Mesenchymal stem cell (in vitro differentiated cells and primary cell): Measurements from ENCODE around the gene WDR93.

Experiments used
- DNase-seq: peaks from one replicate; pipeline ENCODE4 v3.0.0-alpha.2; 2013
- H2AFZ ChIP-seq: one replicate; pipeline ENCODE4 v1.6.1; 2013; ENCODE audit warnings: low read depth, mild to moderate bottlenecking, control low read depth, inconsistent platforms, low read length, moderate library complexity
- H2AK5ac ChIP-seq: 2 replicates; pipeline ENCODE4 v1.6.1; 2013; ENCODE audit warnings: low read length, moderate library complexity, mild to moderate bottlenecking, inconsistent platforms; ENCODE audit not compliant: severe bottlenecking
- H2BK120ac ChIP-seq: one replicate; pipeline ENCODE4 v1.6.1; 2013; ENCODE audit warnings: low read depth, mild to moderate bottlenecking, inconsistent platforms, low read length, moderate library complexity
- H2BK12ac ChIP-seq, 2 experiments: one replicate each; pipeline ENCODE4 v1.6.1; 2013; ENCODE audit warnings: inconsistent platforms in 2 of 2, low read length in 2 of 2, mild to moderate bottlenecking in 2 of 2, moderate library complexity in 2 of 2, control low read depth in 1 of 2
- H2BK15ac ChIP-seq: one replicate; pipeline ENCODE4 v1.6.1; 2013; ENCODE audit warnings: mild to moderate bottlenecking, low read depth, inconsistent platforms; ENCODE audit not compliant: poor library complexity, severe bottlenecking
- H2BK5ac ChIP-seq: 2 replicates; pipeline ENCODE4 v1.6.1; 2013; ENCODE audit warnings: low read depth, mild to moderate bottlenecking, low read length, control low read depth, inconsistent platforms; ENCODE audit not compliant: poor library complexity, severe bottlenecking
- H3K14ac ChIP-seq, 2 experiments: one replicate each; pipeline ENCODE4 v1.6.1; 2013; ENCODE audit warnings: inconsistent platforms in 2 of 2, low read length in 2 of 2, control low read depth in 1 of 2, mild to moderate bottlenecking in 1 of 2, moderate library complexity in 1 of 2
- H3K18ac ChIP-seq, 2 experiments: one replicate each; pipeline ENCODE4 v1.6.1; 2013; ENCODE audit warnings: inconsistent platforms in 2 of 2, low read length in 2 of 2, control low read depth in 1 of 2, low read depth in 1 of 2, mild to moderate bottlenecking in 1 of 2
- H3K23ac ChIP-seq, 2 experiments: one replicate each; pipeline ENCODE4 v1.6.1; 2013; ENCODE audit warnings: inconsistent platforms in 2 of 2, low read length in 2 of 2, mild to moderate bottlenecking in 2 of 2, moderate library complexity in 2 of 2, control low read depth in 1 of 2
- H3K27ac ChIP-seq: 2 replicates; pipeline ENCODE4 v1.5.1; 2013; ENCODE audit warnings: mild to moderate bottlenecking, moderate library complexity, low read length, control low read depth, inconsistent platforms; ENCODE audit not compliant: poor library complexity, severe bottlenecking
- H3K27me3 ChIP-seq, 2 experiments: 2 replicates each; pipeline versions ENCODE4 v1.6.1 to v1.7.0; 2013; ENCODE audit warnings: low read length in 2 of 2, mild to moderate bottlenecking in 2 of 2, moderate library complexity in 2 of 2, control low read depth in 1 of 2, inconsistent platforms in 1 of 2; ENCODE audit not compliant: control insufficient read depth in 1 of 2, insufficient read depth in 1 of 2
- H3K36me3 ChIP-seq, 2 experiments: 2 replicates each; pipeline versions ENCODE4 v1.6.1 to v1.7.0; 2013; ENCODE audit warnings: low read length in 2 of 2, control low read depth in 1 of 2, inconsistent platforms in 1 of 2, low read depth in 1 of 2, mild to moderate bottlenecking in 1 of 2; ENCODE audit not compliant: insufficient read depth in 2 of 2, control insufficient read depth in 1 of 2
- H3K4ac ChIP-seq, 2 experiments: one replicate each; pipeline ENCODE4 v1.6.1; 2013; ENCODE audit warnings: inconsistent platforms in 2 of 2, low read length in 2 of 2, mild to moderate bottlenecking in 2 of 2, moderate library complexity in 2 of 2, control low read depth in 1 of 2, low read depth in 1 of 2
- H3K4me1 ChIP-seq: 2 replicates; pipeline ENCODE4 v1.6.1; 2013; ENCODE audit warnings: low read depth, low read length, control low read depth; ENCODE audit not compliant: control insufficient read depth, insufficient read depth
- H3K4me2 ChIP-seq: 2 replicates; pipeline ENCODE4 v1.6.1; 2013; ENCODE audit warnings: low read length, mild to moderate bottlenecking, inconsistent platforms; ENCODE audit not compliant: poor library complexity, severe bottlenecking
- H3K4me3 ChIP-seq, 2 experiments: 2 replicates each; pipeline versions ENCODE4 v1.5.1 to v1.7.0; 2013; ENCODE audit warnings: low read length in 2 of 2, mild to moderate bottlenecking in 2 of 2, control low read depth in 1 of 2, low read depth in 1 of 2; ENCODE audit not compliant: insufficient read depth in 1 of 2
- H3K79me1 ChIP-seq: replicated peaks from 2 replicates; pipeline ENCODE4 v1.6.1; 2013; ENCODE audit warnings: mild to moderate bottlenecking, control low read depth, low read length, inconsistent platforms; ENCODE audit not compliant: poor library complexity, severe bottlenecking
- H3K9ac ChIP-seq: 2 replicates; pipeline ENCODE4 v1.7.0; 2013; ENCODE audit warnings: mild to moderate bottlenecking, low read length, moderate library complexity
- H3K9me3 ChIP-seq: 2 replicates; pipeline ENCODE4 v1.7.0; 2013; ENCODE audit warnings: mild to moderate bottlenecking, low read length; ENCODE audit not compliant: control insufficient read depth
- H4K8ac ChIP-seq: one replicate; pipeline ENCODE4 v1.6.1; 2013; ENCODE audit warnings: inconsistent platforms, mild to moderate bottlenecking, low read length, moderate library complexity
- H4K91ac ChIP-seq: one replicate; pipeline ENCODE4 v1.6.1; 2013; ENCODE audit warnings: mild to moderate bottlenecking, low read length, inconsistent platforms
- WGBS: methylation state at CpG from one replicate; pipeline ENCODE4 v1.1.7; 2013; ENCODE audit warnings: mixed read lengths; 5-methylcytosine and 5-hydroxymethylcytosine counted together

The WDR93 gene

DNA sequence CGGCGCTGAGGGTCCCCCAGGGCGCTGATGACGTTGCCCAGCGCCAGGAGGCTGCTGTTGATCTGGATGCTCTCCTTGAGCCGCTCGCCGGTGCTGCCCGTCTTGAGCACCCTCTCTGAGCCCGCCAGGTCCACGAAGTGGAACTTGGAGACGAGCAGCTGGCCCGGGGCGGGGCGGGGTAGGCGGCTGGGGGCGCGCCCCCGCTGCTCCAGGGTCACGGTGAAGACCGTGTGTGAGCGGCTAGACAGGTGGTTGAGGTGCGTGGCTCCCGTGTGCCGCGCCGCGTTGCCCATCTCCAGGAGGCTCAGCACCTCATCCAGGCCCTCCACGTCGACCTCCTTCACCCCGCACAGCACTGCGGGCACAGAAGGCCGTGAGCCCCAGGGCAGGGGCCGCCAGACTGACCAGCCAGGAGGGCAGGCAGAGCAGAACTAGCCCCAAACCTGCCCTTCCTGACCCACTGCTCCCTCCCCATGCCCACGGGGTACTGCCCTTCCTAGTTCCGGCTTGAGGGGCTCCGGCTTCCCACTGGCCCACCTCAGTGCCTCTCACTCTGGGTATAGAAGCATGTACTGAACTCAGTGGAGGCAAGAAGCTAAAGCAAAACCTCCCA is 41.5 kb upstream of the WDR93 start:
- Histone ChIP-seq H3K4me2 (no peak overlapping the region), H2BK15ac (no peak overlapping the region), H2AK5ac (no peak overlapping the region), H4K91ac (no peak overlapping the region), H2BK120ac (no peak overlapping the region), H4K8ac (no peak overlapping the region), H2BK12ac (no peak overlapping the region), H3K36me3 (peaks cover 42 to 61% of the 10 kb centered on the region in 2 experiments), H3K9me3 (no peaks in the 10 kb centered on the region), H3K18ac (no peak overlapping the region), H3K27me3 (no peaks in the 10 kb centered on the region), H3K79me1 (peaks cover 30% of the 10 kb centered on the region), H3K23ac (no peak overlapping the region), H3K4me3 (no peak overlapping the region), H3K4ac (no peak overlapping the region), H3K4me1 (peaks cover 4% of the 10 kb centered on the region), H3K14ac (no peak overlapping the region), H2BK5ac (no peak overlapping the region), H3K27ac (no peak overlapping the region), H3K9ac (no peak overlapping the region), H2AFZ (no peak overlapping the region)
- DNase-seq: no peak
- 96% methylated on average over 37 of the region's 37 CpGs for WGBS

DNA sequence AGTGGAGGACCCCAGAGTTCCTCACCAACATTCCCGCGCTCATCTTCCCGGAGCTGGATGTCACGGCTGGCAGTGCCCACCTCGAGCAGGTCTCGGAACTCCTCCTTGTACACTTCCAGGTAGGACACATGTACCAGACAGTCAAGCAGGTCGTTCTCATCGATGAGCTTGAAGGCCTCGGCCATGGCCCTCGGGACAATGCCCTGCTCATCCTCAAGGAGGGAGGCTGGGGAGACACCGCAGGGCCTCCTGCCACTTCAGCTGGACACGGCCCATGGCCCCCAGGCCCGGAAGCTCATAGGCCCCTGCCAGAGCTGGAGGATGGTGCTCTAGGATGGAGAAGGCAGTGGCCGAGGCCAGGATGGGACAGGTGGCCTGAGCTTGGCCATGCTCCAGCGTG is 40.9 kb upstream of the WDR93 start:
- H2BK120ac ChIP-seq: no peak overlapping the region
- no peak overlapping the region for H2AFZ ChIP-seq
- no peaks in the 10 kb centered on the region for H3K27me3 ChIP-seq
- no peak overlapping the region for H4K91ac ChIP-seq
- no peak overlapping the region for H3K4ac ChIP-seq
- H3K9me3 ChIP-seq: no peaks in the 10 kb centered on the region
- no peak overlapping the region for H4K8ac ChIP-seq
- no peak overlapping the region for H3K4me3 ChIP-seq
- no peak overlapping the region for H3K23ac ChIP-seq
- H3K79me1 ChIP-seq: peaks cover 31% of the 10 kb centered on the region
- H3K14ac ChIP-seq: no peak overlapping the region
- no peak overlapping the region for H2BK15ac ChIP-seq
- no peak overlapping the region for H3K9ac ChIP-seq
- WGBS: 98% methylated on average over 15 of the region's 15 CpGs
- no peak overlapping the region for H2BK12ac ChIP-seq
- H3K27ac ChIP-seq: no peak overlapping the region
- no peak overlapping the region for H3K18ac ChIP-seq
- H2BK5ac ChIP-seq: no peak overlapping the region
- no peak overlapping the region for H3K4me2 ChIP-seq
- no peak for DNase-seq
- H2AK5ac ChIP-seq: no peak overlapping the region
- peaks cover 8% of the 10 kb centered on the region for H3K4me1 ChIP-seq
- peaks cover 38 to 58% of the 10 kb centered on the region in 2 experiments for H3K36me3 ChIP-seq

DNA sequence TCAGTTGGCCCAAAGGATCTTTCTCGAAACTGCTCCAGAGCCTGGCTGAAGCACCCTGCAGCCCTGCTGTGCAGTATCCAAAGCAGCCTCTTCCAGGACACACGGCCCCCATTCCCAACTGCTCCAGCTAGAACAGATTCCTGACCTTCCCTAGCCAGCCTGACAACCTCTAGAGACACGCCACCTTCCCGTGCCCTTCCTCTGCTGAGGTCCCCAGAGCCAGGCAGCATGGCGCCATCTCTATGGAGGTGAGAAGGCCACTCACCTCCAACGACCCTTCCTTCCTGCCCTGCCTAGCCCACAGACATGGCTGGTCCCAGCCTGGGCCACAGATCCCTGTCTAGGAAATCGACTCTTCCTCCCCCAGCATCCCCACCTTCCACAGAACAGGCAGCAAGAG is 38.5 kb upstream of the WDR93 start:
- no peak overlapping the region for H2BK15ac ChIP-seq
- WGBS: 79% methylated on average over 7 of the region's 7 CpGs
- peaks cover 9% of the 10 kb centered on the region for H3K4me1 ChIP-seq
- H2BK120ac ChIP-seq: no peak overlapping the region
- no peak overlapping the region for H2AFZ ChIP-seq
- H3K18ac ChIP-seq: no peak overlapping the region
- H3K4ac ChIP-seq: no peak overlapping the region
- H2AK5ac ChIP-seq: no peak overlapping the region
- H4K91ac ChIP-seq: no peak overlapping the region
- no peak overlapping the region for H3K4me2 ChIP-seq
- H2BK5ac ChIP-seq: no peak overlapping the region
- no peak overlapping the region for H3K9ac ChIP-seq
- H3K23ac ChIP-seq: no peak overlapping the region
- no peak overlapping the region for H3K4me3 ChIP-seq
- H3K27me3 ChIP-seq: no peaks in the 10 kb centered on the region
- H2BK12ac ChIP-seq: no peak overlapping the region
- H3K9me3 ChIP-seq: no peaks in the 10 kb centered on the region
- H3K27ac ChIP-seq: no peak overlapping the region
- no peak overlapping the region for H3K14ac ChIP-seq
- no peak overlapping the region for H4K8ac ChIP-seq
- no peak for DNase-seq
- peaks cover 21 to 36% of the 10 kb centered on the region in 2 experiments for H3K36me3 ChIP-seq
- H3K79me1 ChIP-seq: peaks cover 29% of the 10 kb centered on the region

DNA sequence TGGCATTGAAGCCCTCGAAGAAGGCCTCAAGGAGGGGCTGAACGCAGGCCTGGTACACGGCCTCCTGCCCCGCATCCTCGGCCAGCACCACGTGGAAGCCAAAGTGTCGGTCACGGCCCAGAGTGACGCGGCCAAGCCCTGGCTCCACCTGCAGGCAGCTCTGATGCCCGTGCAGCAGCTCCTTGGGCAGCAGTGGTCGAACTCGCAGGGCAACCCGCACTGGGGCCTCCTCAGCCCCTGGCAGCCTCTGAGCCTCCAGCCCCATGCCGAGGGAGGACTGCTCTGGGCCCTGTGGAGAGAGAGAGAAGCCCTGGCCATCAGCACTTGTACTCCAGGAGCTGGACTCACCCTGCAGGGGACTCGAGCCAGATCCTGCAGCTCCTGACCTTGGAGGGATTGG is 37.9 kb upstream of the WDR93 start:
- Histone ChIP-seq H4K8ac (no peak overlapping the region), H3K36me3 (peaks cover 16 to 31% of the 10 kb centered on the region in 2 experiments), H3K79me1 (peaks cover 29% of the 10 kb centered on the region), H3K4me1 (peaks cover 5% of the 10 kb centered on the region), H2BK5ac (no peak overlapping the region), H3K14ac (no peak overlapping the region), H3K27ac (no peak overlapping the region), H2AFZ (no peak overlapping the region), H4K91ac (no peak overlapping the region), H2AK5ac (no peak overlapping the region), H3K9ac (no peak overlapping the region), H3K18ac (no peak overlapping the region), H3K4me2 (no peak overlapping the region), H2BK12ac (no peak overlapping the region), H2BK120ac (no peak overlapping the region), H3K23ac (no peak overlapping the region), H3K4me3 (no peak overlapping the region), H3K27me3 (no peaks in the 10 kb centered on the region), H3K4ac (no peak overlapping the region), H2BK15ac (no peak overlapping the region), H3K9me3 (no peaks in the 10 kb centered on the region)
- 88% methylated on average over 16 of the region's 16 CpGs for WGBS
- DNase-seq: no peak
